GM23338 (cell line): ENCODE results near the gene ALDH9A1.

ENCODE experiments used
- CREB1 ChIP-seq: fragments of 250-450 bp; sonication (Bioruptor Pico); IDR thresholded peaks from 2 replicates; pipeline ENCODE4 v1.5.0; 2020; ENCODE audit warnings: low read depth, mild to moderate bottlenecking, moderate library complexity
- CTCF ChIP-seq, 2 experiments: fragments of 200-600 bp in 1 of 2; sonication (generic) in 1 of 2; conservative IDR thresholded peaks; 2 replicates each; pipeline versions ENCODE4 v1.5.1 to v1.6.1; 2016 to 2017; ENCODE audit warnings: antibody characterized with exemption in 2 of 2, low read depth in 2 of 2, mild to moderate bottlenecking in 2 of 2, moderate library complexity in 1 of 2
- EZH2 ChIP-seq: fragments of 200-600 bp; sonication (generic); IDR thresholded peaks from one replicate; pipeline ENCODE4 v1.8.0; 2017; ENCODE audit warnings: antibody characterized with exemption, mild to moderate bottlenecking, low read depth; ENCODE audit not compliant: unreplicated experiment
- EZH2phosphoT487 ChIP-seq: fragments of 200-600 bp; sonication (generic); IDR thresholded peaks from one replicate; pipeline ENCODE4 v1.8.1; 2018; ENCODE audit warnings: antibody characterized with exemption; ENCODE audit not compliant: unreplicated experiment
- JUNB ChIP-seq: IDR thresholded peaks from one replicate; pipeline ENCODE4 v1.6.1; 2016; ENCODE audit warnings: antibody characterized with exemption; ENCODE audit not compliant: unreplicated experiment
- POLR2AphosphoS5 ChIP-seq: IDR thresholded peaks from 2 replicates; pipeline ENCODE4 v1.6.1; 2016; ENCODE audit warnings: antibody characterized with exemption, low read depth
- REST ChIP-seq: IDR thresholded peaks from one replicate; pipeline ENCODE4 v1.6.1; 2018; ENCODE audit warnings: antibody characterized with exemption; ENCODE audit not compliant: unreplicated experiment
- ZNF331 ChIP-seq: fragments of 250-450 bp; sonication (Bioruptor Pico); IDR thresholded peaks from 2 replicates; pipeline ENCODE4 v1.5.0; 2020; ENCODE audit warnings: low read depth, mild to moderate bottlenecking, moderate library complexity
- ZNF462 ChIP-seq: fragments of 250-450 bp; sonication (Bioruptor Pico); IDR thresholded peaks from 2 replicates; pipeline ENCODE4 v1.5.0; 2020; ENCODE audit warnings: mild to moderate bottlenecking, moderate library complexity

- no peak for TF ChIP-seq CTCF (conservative IDR thresholded peaks at IDR 0.05; ENCODE audit: low read depth in 2 of 2)
- TF ChIP-seq ZNF331 (CRISPR knock-in tag) = no peak
- no peak for TF ChIP-seq REST
- no peak for TF ChIP-seq CREB1 (CRISPR knock-in tag)
- TF ChIP-seq POLR2AphosphoS5 = no peak
- TF ChIP-seq ZNF462 (CRISPR knock-in tag) = no peak
- no peak for TF ChIP-seq EZH2
- TF ChIP-seq EZH2phosphoT487 = no peak
- no peak for TF ChIP-seq JUNB
Measured at GRCh38 chr1:165616987-165617546, 81.3 kb downstream of the ALDH9A1 start.
